Mucosa of gallbladder (tissue), 1 donor: ENCODE measurements around the gene MCM5. TPM values are rescaled to one million over a fixed set of nuclear protein-coding genes. Genes with fewer than 3 reads are reported as not detected.
"Not testable (repeated sequence)": the region's sequence is repeated elsewhere in the genome, so short reads cannot be mapped to it uniquely, and the experiment has no call there.

Source experiments
- DNase-seq: peaks from one replicate; pipeline ENCODE4 v3.0.0-alpha.2; 2020; ENCODE audit warnings: low spot score
- total RNA-seq: library from RNA; stranded (reverse); gene quantifications from one replicate; pipeline ENCODE4 v1.2.1, GENCODE V29; 2021
- donor health status: DM: no; HTN: no; CAD: no.

The MCM5 gene
- 25.4 TPM for total RNA-seq

- peak; percentile 98 for DNase-seq
These were observed at the start of gene MCM5 for GRCh38 chr22:35399678-35400500. Gene MCM5, plus strand, starts transcription at chr22:35400140. Its CDS starts 299 bp downstream, at chr22:35400439.

GRCh38 chr22:35350539-35351503 is 49.1 kb upstream of the MCM5 start:
- peak; percentile 91 for DNase-seq

DNA sequence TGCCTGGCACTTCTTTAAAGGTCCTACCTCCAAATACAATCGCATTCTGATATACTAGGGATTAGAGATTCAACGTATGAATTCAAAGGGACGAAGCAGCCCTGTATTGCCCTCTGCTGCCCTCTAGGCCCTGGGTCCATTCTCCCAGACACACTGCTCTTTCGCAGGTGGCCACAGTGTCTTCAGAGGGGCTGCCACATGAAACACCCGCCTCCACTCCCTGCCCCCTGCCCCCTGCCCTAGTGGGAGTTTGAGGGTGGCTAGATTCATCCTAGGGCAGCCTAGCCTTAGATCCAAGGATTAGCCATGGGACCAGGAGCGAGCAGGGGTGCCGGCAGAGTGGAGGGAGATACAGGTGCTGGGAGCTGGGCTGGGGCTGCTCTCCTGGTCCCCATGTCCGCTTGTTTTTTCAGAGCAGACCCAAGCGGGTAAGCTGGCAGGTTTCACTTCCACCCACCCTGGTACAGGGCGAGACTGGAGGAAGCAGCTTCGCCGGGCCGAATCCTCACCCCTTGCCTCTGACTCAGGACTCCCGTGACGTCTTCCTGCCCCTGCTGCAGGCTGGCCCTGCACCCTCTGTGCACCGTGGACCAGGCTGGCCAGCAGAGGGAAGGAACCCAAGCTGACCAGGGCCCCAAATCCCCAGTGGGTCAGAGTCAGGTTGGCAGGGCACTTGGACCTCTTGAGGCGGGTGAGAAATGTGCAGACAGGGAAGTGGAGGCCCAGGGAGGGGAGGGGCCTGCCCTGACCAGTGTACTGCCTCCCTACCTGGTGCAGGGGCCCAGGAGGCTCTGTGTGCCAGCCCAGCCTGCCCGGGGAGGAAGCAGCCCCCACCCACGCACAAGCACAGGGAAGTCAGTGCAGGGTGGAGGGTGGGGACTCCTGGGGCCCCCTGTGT is 47.5 kb upstream of the MCM5 start:
- DNase-seq, result peak; percentile 71

GRCh38 chr22:35353318-35353717 is 46.6 kb upstream of the MCM5 start:
- DNase-seq, result no peak

DNA sequence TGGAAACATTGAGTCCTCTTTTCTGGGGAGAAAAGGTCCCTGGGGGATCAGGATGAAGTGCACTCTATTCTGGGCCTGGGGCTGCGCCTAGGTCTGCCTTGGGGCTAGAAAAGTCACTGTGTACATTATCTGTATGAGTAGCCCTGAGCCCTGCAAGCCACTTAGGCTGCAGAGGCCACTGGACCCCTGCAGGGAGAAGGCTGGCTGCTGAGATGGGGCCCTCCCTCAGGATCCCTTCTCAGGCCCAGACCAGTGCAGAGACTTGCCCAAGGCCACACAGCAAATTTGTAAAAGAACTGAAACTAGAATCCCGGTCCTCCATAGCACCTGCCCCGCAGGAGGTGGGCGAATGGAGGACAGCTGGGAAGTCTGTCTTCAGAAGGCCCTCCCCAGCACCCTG is 45.9 kb upstream of the MCM5 start:
- no peak for DNase-seq

DNA sequence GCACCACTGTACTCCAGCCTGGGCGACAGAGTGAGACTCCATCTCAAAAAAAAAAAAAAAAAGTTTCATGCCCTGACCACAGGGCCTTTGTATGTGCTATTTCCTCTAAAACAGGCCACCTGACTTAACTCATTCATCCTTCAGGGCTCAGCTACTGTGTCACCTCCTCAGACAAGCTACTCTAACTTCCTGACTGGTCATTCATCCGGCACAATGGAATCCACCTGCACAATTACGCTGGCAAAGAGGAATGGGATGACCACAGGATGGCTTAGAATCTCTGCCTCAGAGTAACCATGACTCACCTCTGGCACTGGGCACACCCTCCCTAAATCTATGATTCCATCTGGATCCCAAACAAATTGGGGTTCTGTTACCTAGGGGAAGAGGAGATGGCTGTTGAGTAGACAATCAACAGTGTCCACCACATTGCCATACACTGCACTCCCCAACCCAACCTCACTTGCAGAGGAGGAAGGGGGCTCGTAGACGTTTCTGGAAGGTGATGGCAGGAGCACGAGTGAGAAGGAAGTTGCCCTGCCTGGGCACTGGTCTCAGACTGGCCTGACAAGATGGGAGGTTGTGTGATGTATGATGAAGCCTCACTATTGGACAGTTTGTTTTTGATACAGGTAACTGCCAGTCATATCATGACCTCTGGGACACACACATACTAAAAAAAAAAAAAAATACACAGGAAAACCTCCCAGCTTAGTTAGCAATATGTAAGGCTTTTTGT is 41.9 kb upstream of the MCM5 start:
- DNase-seq, result no peak

DNA sequence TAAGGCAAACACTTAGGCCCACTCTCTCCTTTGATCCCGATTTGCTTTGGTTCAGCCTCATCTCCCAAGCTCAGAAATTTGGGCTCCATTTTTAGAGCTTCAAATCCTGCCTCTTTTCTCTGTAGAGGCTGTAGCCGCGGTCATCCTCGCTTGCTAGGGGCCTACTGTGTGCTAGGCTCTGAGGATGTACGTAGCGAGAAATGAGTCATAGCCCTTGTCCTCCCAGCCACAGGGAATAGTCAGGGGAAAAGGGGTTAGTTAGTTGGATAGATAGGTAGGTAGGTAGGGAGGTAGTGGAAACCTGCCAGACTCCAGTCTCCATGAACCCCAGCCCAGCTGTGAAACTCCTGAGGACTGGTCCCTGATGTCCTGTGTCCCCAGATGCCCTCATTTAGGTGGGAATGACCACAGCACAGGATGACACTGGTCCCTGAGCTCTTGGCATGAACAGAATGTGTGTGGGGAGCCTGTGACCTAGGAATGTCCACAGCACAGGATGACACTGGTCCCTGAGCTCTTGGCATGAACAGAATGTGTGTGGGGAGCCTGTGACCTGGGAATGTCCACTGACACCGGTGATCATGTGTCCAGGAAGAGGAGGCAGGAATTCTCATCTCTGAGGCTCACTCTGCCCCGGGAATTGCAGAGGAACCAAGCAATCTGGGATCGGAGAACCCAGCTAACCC is 40.4 kb upstream of the MCM5 start:
- DNase-seq, result no peak

GRCh38 chr22:35361001-35361558 is 38.9 kb upstream of the MCM5 start:
- no peak for DNase-seq

GRCh38 chr22:35363566-35364086 is 36.3 kb upstream of the MCM5 start:
- DNase-seq, result no peak

GRCh38 chr22:35364230-35364629 is 35.7 kb upstream of the MCM5 start:
- DNase-seq, result not testable (repeated sequence)

DNA sequence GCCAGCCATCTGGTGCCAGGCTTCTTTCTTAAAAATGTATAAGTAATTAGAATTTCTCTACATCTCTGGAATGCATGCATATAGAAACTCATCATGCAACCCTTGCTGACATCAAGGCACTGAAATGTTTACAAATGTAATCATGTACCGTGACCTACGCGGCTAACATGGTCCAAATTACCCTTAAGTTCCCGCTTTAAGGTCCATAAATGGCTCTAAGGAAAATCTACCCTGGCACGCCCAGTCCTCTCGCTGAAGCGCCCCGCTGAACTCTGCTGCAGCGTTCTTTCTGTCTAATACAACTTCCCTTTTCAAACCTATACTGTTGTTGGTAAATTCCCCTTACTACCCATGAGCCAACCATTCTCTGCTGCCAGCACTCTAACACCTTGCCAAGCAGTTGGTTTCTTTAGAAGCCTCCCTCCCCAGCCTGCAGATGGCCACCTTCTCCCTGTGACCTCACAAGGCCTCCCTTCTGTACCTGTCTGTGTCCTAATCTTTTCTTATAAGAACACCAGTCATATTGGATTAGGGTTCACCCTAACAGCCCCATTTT is 32.5 kb upstream of the MCM5 start:
- no peak for DNase-seq

- peak; percentile 81 for DNase-seq
These were observed 31.6 kb upstream of the MCM5 start for GRCh38 chr22:35368386-35368785.

DNA sequence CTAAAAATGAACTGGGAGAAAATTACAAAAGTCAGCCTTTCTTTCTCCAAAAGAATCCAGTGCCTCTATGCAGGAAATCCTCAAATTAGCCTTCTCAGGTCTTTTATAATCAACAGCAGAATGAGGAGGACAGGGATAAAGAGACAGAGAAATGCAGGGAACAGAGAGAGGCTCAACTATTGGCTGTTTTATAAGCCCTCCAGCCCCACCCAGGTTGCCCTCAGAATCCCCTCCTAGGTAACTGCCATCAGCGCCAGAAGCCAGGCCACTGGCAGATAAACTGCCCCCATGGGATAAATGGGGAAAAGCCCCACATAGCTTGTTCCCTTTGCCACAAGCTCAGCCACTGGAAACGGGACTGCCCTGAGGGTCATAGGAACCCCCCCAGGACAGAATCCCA is 29.9 kb upstream of the MCM5 start:
- no peak for DNase-seq

DNA sequence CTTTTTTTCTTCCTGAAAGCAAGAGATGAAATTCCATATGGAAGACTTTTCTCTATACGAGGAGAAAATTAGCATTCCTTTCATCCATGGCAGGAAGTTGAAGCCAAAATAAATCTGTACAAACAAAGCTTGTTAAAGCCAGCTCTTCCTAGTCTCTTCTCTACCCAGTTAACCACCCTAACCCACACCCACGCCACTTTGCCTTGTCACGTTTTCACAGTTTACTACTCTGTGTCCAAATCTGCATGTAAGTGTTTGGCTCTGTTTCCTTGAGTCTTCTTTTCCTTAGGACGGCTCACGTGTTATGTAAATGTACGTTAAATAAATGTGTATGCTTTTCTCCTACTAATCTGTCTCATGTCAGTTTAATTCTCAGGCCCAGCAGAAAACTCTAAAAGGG is 26.2 kb upstream of the MCM5 start:
- DNase-seq, result no peak

GRCh38 chr22:35375031-35375430 is 24.9 kb upstream of the MCM5 start:
- DNase-seq, result no peak

GRCh38 chr22:35375526-35375925 is 24.4 kb upstream of the MCM5 start:
- no peak for DNase-seq

DNA sequence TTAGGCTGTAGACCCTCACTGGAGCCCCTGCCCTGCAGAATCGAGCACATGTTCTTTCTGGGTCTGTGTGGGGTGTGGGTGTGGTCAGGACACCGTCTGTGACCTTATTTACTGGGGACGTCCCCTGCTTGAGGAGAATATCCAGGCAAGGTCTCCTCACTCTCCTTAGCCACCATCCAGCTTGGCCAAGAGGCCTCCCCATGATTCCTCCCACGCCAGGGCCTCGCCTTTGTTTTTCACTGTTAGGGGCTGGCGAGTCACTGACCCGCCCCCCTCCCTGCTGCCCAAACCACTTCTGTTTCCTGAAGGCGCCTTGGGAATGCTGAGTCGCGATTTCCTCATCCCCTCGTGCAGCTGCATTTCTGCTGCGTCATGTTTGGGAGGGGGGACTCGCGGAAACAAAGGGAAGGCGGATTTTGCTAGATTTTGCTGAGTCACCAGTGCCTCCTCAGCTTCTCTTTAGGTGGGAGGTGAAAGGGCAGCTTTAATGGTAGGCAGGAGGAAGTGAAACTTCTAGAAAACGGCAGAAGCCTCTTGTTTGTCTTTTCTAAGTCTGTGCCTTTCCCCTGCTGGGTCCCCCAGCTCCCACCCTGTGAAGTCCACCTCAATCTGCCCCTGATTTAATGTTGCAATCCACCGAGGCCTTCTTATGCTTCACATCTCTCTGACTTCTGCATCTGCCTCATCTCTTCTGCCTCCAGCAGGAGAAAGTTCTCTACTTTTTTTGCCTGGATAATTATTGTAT is 23.0 kb upstream of the MCM5 start:
- peak; percentile 96 for DNase-seq

- no peak for DNase-seq
These were observed 22.2 kb upstream of the MCM5 start for GRCh38 chr22:35377735-35378134.

DNA sequence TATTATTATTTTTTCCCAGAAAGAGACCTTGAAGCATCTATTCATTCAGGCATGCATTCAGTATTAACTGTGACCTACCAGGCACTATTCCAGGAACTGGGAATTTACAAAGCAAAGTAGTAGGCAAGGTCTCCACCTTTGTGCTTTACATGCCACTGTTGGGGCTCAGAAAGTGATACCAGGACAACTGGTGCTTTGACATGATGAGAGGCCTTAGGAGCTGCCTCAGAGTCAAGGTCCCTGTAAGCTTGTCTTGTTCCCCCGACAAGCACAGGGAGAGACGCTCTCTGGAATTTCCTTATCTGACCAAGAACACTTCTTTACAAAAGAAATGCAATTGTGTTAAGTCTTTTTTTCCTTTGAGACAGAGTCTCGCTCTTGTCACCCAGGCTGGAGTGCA is 21.3 kb upstream of the MCM5 start:
- no peak for DNase-seq
